ENCODE results near the gene ZNF581.
A peak's percentile ranks its signal among the peaks of the same experiment; 100 is the strongest.

The ZNF581 gene

GRCh38 chr19:55643003-55643886 is at the start of gene ZNF581:
ZNF581 (plus strand) TSS chr19:55643649; CDS start chr19:55644572, 923 bp downstream.
- DNase-seq (ENCODE audit: low spot score): peak; percentile 81

GRCh38 chr19:55594996-55595545 is 48.4 kb upstream of the ZNF581 start:
- no peak for DNase-seq (ENCODE audit: low spot score)

- DNase-seq (ENCODE audit: low spot score): no peak
Observed at GRCh38 chr19:55596304-55596703, 47.1 kb upstream of the ZNF581 start.

GRCh38 chr19:55597501-55597921 is 45.9 kb upstream of the ZNF581 start:
- no peak for DNase-seq (ENCODE audit: low spot score)

- no peak for DNase-seq (ENCODE audit: low spot score)
Observed at GRCh38 chr19:55598034-55598433, 45.4 kb upstream of the ZNF581 start.

GRCh38 chr19:55598719-55599467 is 44.6 kb upstream of the ZNF581 start:
- peak; percentile 97 for DNase-seq (ENCODE audit: low spot score)

GRCh38 chr19:55599468-55599841 is 44.0 kb upstream of the ZNF581 start, which contains the start of gene FIZ1:
FIZ1 (minus strand) TSS chr19:55599517; CDS start chr19:55597865, 1,652 bp downstream.
- peak; percentile 98 for DNase-seq (ENCODE audit: low spot score)

- peak; percentile 86 for DNase-seq (ENCODE audit: low spot score)
Observed at GRCh38 chr19:55599842-55600661, 43.4 kb upstream of the ZNF581 start, which contains the start of gene ZNF524. ZNF524 (plus strand) TSS chr19:55600288; CDS start chr19:55602113, 1,825 bp downstream.

- no peak for DNase-seq (ENCODE audit: low spot score)
Observed at GRCh38 chr19:55600662-55601028, 42.8 kb upstream of the ZNF581 start.

GRCh38 chr19:55601084-55601483 is 42.4 kb upstream of the ZNF581 start:
- DNase-seq (ENCODE audit: low spot score): no peak

- DNase-seq (ENCODE audit: low spot score): no peak
Observed at GRCh38 chr19:55602104-55603001, 41.1 kb upstream of the ZNF581 start.

- DNase-seq (ENCODE audit: low spot score): no peak
Observed at GRCh38 chr19:55603115-55603514, 40.3 kb upstream of the ZNF581 start.

GRCh38 chr19:55603581-55604292 is 39.7 kb upstream of the ZNF581 start:
- DNase-seq (ENCODE audit: low spot score): no peak

GRCh38 chr19:55605207-55605636 is 38.2 kb upstream of the ZNF581 start:
- peak; percentile 99 for DNase-seq (ENCODE audit: low spot score)

GRCh38 chr19:55605637-55606470 is 37.6 kb upstream of the ZNF581 start, which contains the start of gene ZNF865:
ZNF865 (plus strand) TSS chr19:55605647; CDS start chr19:55613619, 7,972 bp downstream.
- peak; percentile 73 for DNase-seq (ENCODE audit: low spot score)

GRCh38 chr19:55606471-55606787 is 37.0 kb upstream of the ZNF581 start:
- no peak for DNase-seq (ENCODE audit: low spot score)

- no peak for DNase-seq (ENCODE audit: low spot score)
Observed at GRCh38 chr19:55606817-55607216, 36.6 kb upstream of the ZNF581 start.

- DNase-seq (ENCODE audit: low spot score): no peak
Observed at GRCh38 chr19:55609326-55609725, 34.1 kb upstream of the ZNF581 start.
